GM23338 (cell line): ENCODE results near the gene SLC41A3. TPM values are rescaled to one million over a fixed set of nuclear protein-coding genes. Genes with fewer than 3 reads are reported as not detected.

ENCODE experiments used
- ATAC-seq: fragments of 200-7000 bp; cut with Tn5 transposase; 3 replicates; pipeline ENCODE4 v1.9.1; 2020
- DNase-seq: peaks from one replicate; pipeline ENCODE4 v3.0.0-alpha.2; 2015; ENCODE audit warnings: low spot score
- H2AFZ ChIP-seq: fragments of 200-600 bp; sonication (generic); 2 replicates; pipeline ENCODE4 v1.8.0; 2016; ENCODE audit warnings: antibody characterized with exemption, mild to moderate bottlenecking, moderate library complexity
- H3F3A ChIP-seq: fragments of 200-600 bp; sonication (generic); replicated peaks from 2 replicates; pipeline ENCODE4 v1.8.0; 2017; ENCODE audit warnings: antibody characterized with exemption, mixed run types, low read depth
- H3K27ac ChIP-seq: fragments of 200-600 bp; sonication (generic); 2 replicates; pipeline ENCODE4 v1.6.1; 2016; ENCODE audit warnings: low read depth
- H3K27me3 ChIP-seq: fragments of 200-600 bp; sonication (generic); 2 replicates; pipeline ENCODE4 v1.8.0; 2016; ENCODE audit warnings: mild to moderate bottlenecking, mixed run types, moderate library complexity; ENCODE audit not compliant: insufficient read depth
- H3K36me3 ChIP-seq: fragments of 200-600 bp; sonication (generic); 2 replicates; pipeline ENCODE4 v1.8.0; 2016; ENCODE audit warnings: mild to moderate bottlenecking; ENCODE audit not compliant: insufficient read depth
- H3K4me1 ChIP-seq: fragments of 200-600 bp; sonication (generic); 2 replicates; pipeline ENCODE4 v1.8.0; 2016; ENCODE audit warnings: mild to moderate bottlenecking, moderate library complexity; ENCODE audit not compliant: insufficient read depth
- H3K4me2 ChIP-seq: fragments of 200-600 bp; sonication (generic); 2 replicates; pipeline ENCODE4 v1.7.1; 2017; ENCODE audit warnings: mixed run types
- H3K4me3 ChIP-seq: fragments of 200-600 bp; sonication (generic); 2 replicates; pipeline ENCODE4 v1.6.1; 2016; ENCODE audit warnings: mixed run types
- H3K79me2 ChIP-seq: fragments of 200-600 bp; sonication (generic); replicated peaks from 2 replicates; pipeline ENCODE4 v1.8.0; 2017; ENCODE audit warnings: mild to moderate bottlenecking; ENCODE audit not compliant: insufficient read depth
- H3K9me2 ChIP-seq: fragments of 200-600 bp; sonication (generic); 2 replicates; pipeline ENCODE4 v1.8.0; 2017; ENCODE audit not compliant: insufficient read depth
- H4K20me1 ChIP-seq: fragments of 200-600 bp; sonication (generic); replicated peaks from 2 replicates; pipeline ENCODE4 v1.8.0; 2017; ENCODE audit warnings: mild to moderate bottlenecking; ENCODE audit not compliant: insufficient read depth
- H3K27ac Mint-ChIP-seq: 2 replicates; pipeline ENCODE4 v1.8.0; 2020; ENCODE audit warnings: inconsistent platforms, mild to moderate bottlenecking, moderate library complexity, mixed read lengths
- H3K27me3 Mint-ChIP-seq: 3 replicates; pipeline ENCODE4 v1.8.0; 2022; ENCODE audit warnings: low read depth, mild to moderate bottlenecking, moderate library complexity, mixed read lengths, inconsistent platforms; ENCODE audit not compliant: insufficient read depth, poor library complexity
- H3K36me3 Mint-ChIP-seq: 3 replicates; pipeline ENCODE4 v1.8.0; 2021; ENCODE audit warnings: low read depth, mild to moderate bottlenecking, inconsistent platforms, moderate library complexity, mixed read lengths
- H3K4me1 Mint-ChIP-seq: 3 replicates; pipeline ENCODE4 v1.8.0; 2020; ENCODE audit warnings: mild to moderate bottlenecking, inconsistent platforms, mixed read lengths
- H3K4me3 Mint-ChIP-seq: 3 replicates; pipeline ENCODE4 v1.8.0; 2021; ENCODE audit warnings: moderate library complexity, mild to moderate bottlenecking, inconsistent platforms, mixed read lengths
- H3K9me3 Mint-ChIP-seq: 3 replicates; pipeline ENCODE4 v1.8.0; 2020; ENCODE audit warnings: moderate library complexity, mild to moderate bottlenecking, inconsistent platforms, mixed read lengths
- CREB1 ChIP-seq: fragments of 250-450 bp; sonication (Bioruptor Pico); IDR thresholded peaks from 2 replicates; pipeline ENCODE4 v1.5.0; 2020; ENCODE audit warnings: low read depth, mild to moderate bottlenecking, moderate library complexity
- CTCF ChIP-seq, 2 experiments: fragments of 200-600 bp in 1 of 2; sonication (generic) in 1 of 2; conservative IDR thresholded peaks; 2 replicates each; pipeline versions ENCODE4 v1.5.1 to v1.6.1; 2016 to 2017; ENCODE audit warnings: antibody characterized with exemption in 2 of 2, low read depth in 2 of 2, mild to moderate bottlenecking in 2 of 2, moderate library complexity in 1 of 2
- ETS1 ChIP-seq: IDR thresholded peaks from 2 replicates; pipeline ENCODE4 v1.6.1; 2016; ENCODE audit warnings: antibody characterized with exemption
- EZH2 ChIP-seq: fragments of 200-600 bp; sonication (generic); IDR thresholded peaks from one replicate; pipeline ENCODE4 v1.8.0; 2017; ENCODE audit warnings: antibody characterized with exemption, mild to moderate bottlenecking, low read depth; ENCODE audit not compliant: unreplicated experiment
- EZH2phosphoT487 ChIP-seq: fragments of 200-600 bp; sonication (generic); IDR thresholded peaks from one replicate; pipeline ENCODE4 v1.8.1; 2018; ENCODE audit warnings: antibody characterized with exemption; ENCODE audit not compliant: unreplicated experiment
- JUNB ChIP-seq: IDR thresholded peaks from one replicate; pipeline ENCODE4 v1.6.1; 2016; ENCODE audit warnings: antibody characterized with exemption; ENCODE audit not compliant: unreplicated experiment
- NANOG ChIP-seq: IDR thresholded peaks from 2 replicates; pipeline ENCODE4 v1.6.1; 2016; ENCODE audit warnings: antibody characterized with exemption, borderline replicate concordance
- POLR2AphosphoS5 ChIP-seq: IDR thresholded peaks from 2 replicates; pipeline ENCODE4 v1.6.1; 2016; ENCODE audit warnings: antibody characterized with exemption, low read depth
- REST ChIP-seq: IDR thresholded peaks from one replicate; pipeline ENCODE4 v1.6.1; 2018; ENCODE audit warnings: antibody characterized with exemption; ENCODE audit not compliant: unreplicated experiment
- STAT1 ChIP-seq: IDR thresholded peaks from one replicate; pipeline ENCODE4 v1.6.1; 2016; ENCODE audit warnings: antibody characterized with exemption; ENCODE audit not compliant: unreplicated experiment
- ZNF114 ChIP-seq: fragments of 250-450 bp; sonication (Bioruptor Pico); IDR thresholded peaks from 2 replicates; pipeline ENCODE4 v1.5.0; 2020; ENCODE audit warnings: mild to moderate bottlenecking, moderate library complexity
- ZNF331 ChIP-seq: fragments of 250-450 bp; sonication (Bioruptor Pico); IDR thresholded peaks from 2 replicates; pipeline ENCODE4 v1.5.0; 2020; ENCODE audit warnings: low read depth, mild to moderate bottlenecking, moderate library complexity
- polyA plus RNA-seq: library from polyadenylated mRNA; unstranded; fragments of >200 nt; fragmentation: Nextera tagmentation; extraction: Ambion mirVana; gene quantifications from 2 replicates; pipeline ENCODE4 v1.2.1, GENCODE V29; 2016
- total RNA-seq: library from RNA; depleted of rRNA; stranded (reverse); fragments of >200 nt; shearing (Covaris generic); gene quantifications from 2 replicates; pipeline ENCODE4 v1.2.3, GENCODE V29; 2014

SLC41A3 gene
- total and polyA plus RNA-seq, 2 experiments from 2014 or later: 12.1 to 29.8 TPM

- H3K4me2 ChIP-seq: no peak overlapping the region
- no peaks in the 10 kb centered on the region for H3F3A ChIP-seq
- H4K20me1 ChIP-seq: no peaks in the 10 kb centered on the region
- H3K27me3 ChIP-seq: no peaks in the 10 kb centered on the region
- no peaks in the 10 kb centered on the region for H3K36me3 ChIP-seq
- ATAC-seq: no peak
- H3K79me2 ChIP-seq: no peaks in the 10 kb centered on the region
- no peaks in the 10 kb centered on the region for H3K4me1 Mint-ChIP-seq
- DNase-seq: no peak
- H3K27ac ChIP-seq: no peak overlapping the region
- no peaks in the 10 kb centered on the region for H3K9me2 ChIP-seq
- no peaks in the 10 kb centered on the region; the same call in 2 of the 3 replicates for H3K9me3 Mint-ChIP-seq
- H3K4me3 ChIP-seq: no peak overlapping the region
- no peak overlapping the region for H3K4me3 Mint-ChIP-seq
- no peaks in the 10 kb centered on the region for H3K36me3 Mint-ChIP-seq
- peaks cover 2% of the 10 kb centered on the region for H3K27me3 Mint-ChIP-seq
- H2AFZ ChIP-seq: no peak overlapping the region
- TF ChIP-seq EZH2 (no peak), ETS1 (no peak), ZNF331 (CRISPR knock-in tag) (no peak), ZNF114 (CRISPR knock-in tag) (no peak), EZH2phosphoT487 (no peak), JUNB (no peak), REST (no peak), CTCF (conservative IDR thresholded peaks at IDR 0.05; ENCODE audit: low read depth in 2 of 2) (no peak), NANOG (no peak), POLR2AphosphoS5 (no peak), CREB1 (no peak), STAT1 (no peak)
- no peak overlapping the region for H3K27ac Mint-ChIP-seq
- H3K4me1 ChIP-seq: no peaks in the 10 kb centered on the region
Measured at GRCh38 chr3:126110431-126111125, 26.7 kb upstream of the SLC41A3 start.
